Right kidney (tissue), 1 donor: ENCODE results near the gene RNF227.

Experiments used
- DNase-seq: peaks from one replicate; pipeline ENCODE4 v3.0.0-alpha.2; 2016

Gene RNF227

GRCh38 chr17:7930841-7931631 lies 14.9 kb upstream of the RNF227 start:
- DNase-seq, result no peak

DNA sequence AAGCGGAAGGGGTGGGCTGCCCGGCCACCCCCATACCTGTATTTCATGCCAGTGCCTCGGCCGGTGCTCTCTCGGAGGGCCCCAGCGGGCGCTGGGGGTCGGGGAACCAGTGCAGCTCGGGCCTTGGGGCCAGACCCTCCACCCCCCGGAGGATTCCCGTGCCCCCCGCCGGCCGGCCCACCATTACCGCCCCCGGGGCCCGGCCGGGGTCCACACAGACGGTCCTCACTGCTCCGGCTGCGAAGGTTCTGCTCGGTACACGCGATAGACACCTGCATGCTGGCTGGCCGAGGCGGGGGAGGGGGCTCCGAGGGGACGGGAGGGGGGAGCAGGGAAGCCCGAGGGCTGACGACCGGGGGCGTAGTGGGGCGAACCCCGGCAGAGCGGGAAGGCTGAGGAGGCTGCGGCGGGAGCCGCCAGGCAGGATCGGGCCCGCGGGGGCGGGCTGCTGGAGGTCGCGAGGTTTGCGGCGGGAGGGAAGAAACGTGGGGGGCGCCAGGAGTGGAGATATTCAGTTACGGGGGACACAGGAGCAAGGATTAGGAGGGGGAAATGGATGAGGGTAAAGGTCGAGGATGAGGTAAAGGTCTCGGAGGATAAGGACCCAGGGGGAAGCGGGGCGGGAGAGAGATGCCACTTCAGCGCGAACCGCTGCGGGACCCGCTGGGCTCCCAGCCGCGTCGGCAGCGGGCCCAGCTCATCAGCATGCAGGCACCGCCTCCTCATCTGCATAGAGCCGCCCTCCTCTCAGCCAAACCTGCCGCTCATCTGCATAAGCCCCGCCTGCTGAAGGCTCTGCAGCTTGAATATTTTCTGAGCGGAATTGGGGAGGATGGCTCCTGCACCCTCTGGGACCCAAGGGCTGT lies 13.3 kb upstream of the RNF227 start, which contains the start of gene KCNAB3:
KCNAB3 (minus strand) TSS at position 699 of the 866 bp plus-strand sequence; CDS start at position 278, 421 bp downstream.
- peak; percentile 80 for DNase-seq

GRCh38 chr17:7927596-7927995 lies 11.5 kb upstream of the RNF227 start:
- DNase-seq, result no peak

- peak; percentile 83 for DNase-seq
These were observed 6.9 kb upstream of the RNF227 start for GRCh38 chr17:7922845-7923628.

GRCh38 chr17:7922269-7922844 lies 6.3 kb upstream of the RNF227 start:
- no peak for DNase-seq

DNA sequence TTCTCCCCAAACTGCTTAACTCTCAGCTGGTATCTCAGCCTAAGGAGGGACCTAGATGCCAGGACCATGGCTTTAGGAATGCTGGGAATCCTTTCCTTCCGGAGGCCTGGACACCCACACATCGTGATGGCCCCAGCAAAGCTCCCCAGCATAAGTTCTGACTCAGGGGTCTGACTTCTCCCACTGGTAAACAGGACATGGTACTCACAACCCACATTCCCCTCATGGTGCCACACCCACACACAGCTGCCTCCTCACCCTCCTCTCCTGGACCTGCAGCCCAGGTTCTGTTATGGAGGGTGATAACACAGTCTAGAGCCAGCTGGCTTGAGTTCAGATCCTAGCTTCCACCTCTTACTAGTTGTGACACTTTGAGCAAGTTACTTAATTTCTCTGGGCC lies 719 bp upstream of the RNF227 start:
- no peak for DNase-seq

GRCh38 chr17:7916385-7916682 lies 245 bp upstream of the RNF227 start:
- no peak for DNase-seq

GRCh38 chr17:7915179-7915610 lies 894 bp downstream of the RNF227 start:
- no peak for DNase-seq

GRCh38 chr17:7912927-7913524 lies 3.1 kb downstream of the RNF227 start:
- no peak for DNase-seq

- no peak for DNase-seq
These were observed 5.0 kb downstream of the RNF227 start for GRCh38 chr17:7911116-7911515.

GRCh38 chr17:7910711-7911110 lies 5.4 kb downstream of the RNF227 start:
- no peak for DNase-seq

DNA sequence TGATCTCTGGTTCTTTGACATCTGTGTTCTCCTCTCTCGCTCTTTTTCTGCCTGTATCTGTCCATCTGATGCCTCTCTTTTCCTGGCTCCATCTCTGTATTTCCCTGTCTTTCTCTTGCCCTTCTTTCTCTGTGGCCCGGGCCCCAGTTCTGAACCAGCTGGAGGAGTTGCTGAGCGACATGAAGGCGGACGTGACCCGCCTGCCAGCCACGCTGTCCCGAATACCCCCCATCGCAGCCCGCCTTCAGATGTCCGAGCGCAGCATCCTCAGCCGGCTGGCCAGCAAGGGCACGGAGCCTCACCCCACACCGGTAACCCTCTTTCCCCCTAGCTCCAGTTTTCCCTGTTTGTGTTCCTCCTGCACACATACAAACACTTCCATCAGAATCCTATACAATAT lies 5.8 kb downstream of the RNF227 start:
- no peak for DNase-seq

DNA sequence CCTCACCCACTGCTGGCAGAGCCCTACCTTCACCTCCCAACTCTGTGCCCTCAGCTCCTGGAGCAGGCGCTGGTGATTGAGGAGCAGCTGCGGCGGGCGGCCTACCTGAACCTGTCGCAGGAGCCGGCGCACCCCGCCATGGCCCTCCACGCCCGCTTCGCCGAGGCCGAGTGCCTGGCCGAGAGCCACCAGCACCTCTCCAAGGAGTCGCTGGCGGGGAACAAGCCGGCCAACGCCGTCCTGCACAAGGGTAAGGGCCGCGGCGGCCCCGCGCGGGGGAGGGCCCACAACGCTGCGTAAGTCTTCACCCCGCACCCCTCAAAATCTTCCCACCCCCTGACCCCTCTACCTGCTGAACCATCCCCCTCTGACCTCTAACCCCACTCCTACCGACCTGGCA lies 7.0 kb downstream of the RNF227 start:
- DNase-seq, result no peak

DNA sequence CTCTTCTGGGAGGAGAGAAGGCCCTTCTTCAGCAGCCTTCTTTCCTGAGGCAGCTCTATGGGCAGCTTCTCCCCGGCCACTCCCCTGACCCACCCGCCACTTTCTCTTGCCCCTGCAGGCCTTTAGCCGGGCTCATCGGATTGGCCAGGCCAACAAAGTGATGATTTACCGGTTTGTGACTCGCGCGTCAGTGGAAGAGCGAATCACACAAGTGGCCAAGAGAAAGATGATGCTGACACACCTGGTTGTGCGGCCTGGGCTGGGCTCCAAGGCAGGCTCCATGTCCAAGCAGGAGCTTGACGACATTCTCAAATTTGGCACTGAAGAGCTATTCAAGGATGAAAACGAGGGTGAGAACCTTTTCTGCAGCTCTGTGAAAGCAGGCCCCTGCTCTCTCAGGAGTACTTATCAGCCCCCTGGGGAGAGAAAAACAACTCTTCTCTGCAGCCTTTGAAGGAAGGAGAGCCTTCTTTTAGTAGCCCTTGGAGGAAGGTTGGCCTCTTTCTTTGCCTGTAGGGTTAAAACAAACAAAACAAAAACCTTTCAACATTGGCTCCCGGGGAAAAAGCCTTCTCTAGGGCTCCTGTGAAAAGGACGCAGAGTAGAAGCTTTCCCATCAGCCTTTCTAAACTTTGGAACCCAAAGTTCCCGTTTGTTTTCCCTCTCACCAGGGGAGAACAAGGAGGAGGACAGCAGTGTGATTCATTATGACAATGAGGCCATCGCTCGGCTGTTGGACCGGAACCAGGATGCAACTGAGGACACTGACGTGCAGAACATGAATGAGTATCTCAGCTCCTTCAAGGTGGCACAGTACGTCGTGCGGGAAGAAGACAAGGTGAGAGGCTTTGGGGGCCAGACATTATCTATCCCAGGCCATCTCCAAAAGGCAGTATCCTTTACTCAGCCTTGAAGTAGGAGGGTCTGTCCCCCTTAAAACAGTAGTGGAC lies 12.7 kb downstream of the RNF227 start:
- no peak for DNase-seq

GRCh38 chr17:7897773-7898172 lies 18.3 kb downstream of the RNF227 start:
- DNase-seq, result no peak

DNA sequence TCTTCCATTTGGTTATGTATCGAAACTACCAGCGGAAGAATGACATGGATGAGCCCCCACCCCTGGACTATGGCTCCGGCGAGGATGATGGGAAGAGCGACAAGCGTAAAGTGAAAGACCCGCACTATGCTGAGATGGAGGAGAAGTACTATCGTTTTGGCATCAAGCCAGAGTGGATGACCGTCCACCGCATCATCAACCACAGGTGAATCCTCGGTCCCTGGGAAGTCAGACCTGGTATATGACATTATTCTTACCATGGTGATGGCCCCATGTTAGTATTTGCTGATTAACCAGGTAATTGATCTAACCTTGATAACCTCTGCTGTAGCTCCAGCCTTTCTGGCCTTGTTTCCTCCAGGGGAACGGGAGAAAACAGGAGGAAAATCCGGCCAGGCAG lies 19.0 kb downstream of the RNF227 start:
- no peak for DNase-seq

DNA sequence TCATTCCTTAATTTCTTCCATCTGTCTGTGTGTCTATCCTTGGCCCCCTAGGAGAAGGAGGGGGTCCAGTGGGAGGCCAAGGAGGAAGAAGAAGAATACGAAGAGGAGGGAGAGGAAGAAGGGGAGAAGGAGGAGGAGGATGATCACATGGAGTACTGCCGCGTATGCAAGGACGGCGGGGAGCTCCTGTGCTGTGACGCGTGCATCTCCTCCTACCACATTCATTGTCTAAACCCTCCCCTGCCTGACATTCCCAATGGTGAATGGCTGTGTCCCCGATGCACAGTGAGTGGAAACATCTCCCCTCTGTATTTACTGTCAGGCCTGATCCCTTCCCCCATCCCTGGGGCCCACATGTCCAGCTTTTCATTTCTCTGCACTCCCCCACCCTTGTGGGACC lies 21.2 kb downstream of the RNF227 start:
- DNase-seq, result no peak

- no peak for DNase-seq
These were observed 21.9 kb downstream of the RNF227 start for GRCh38 chr17:7894226-7894625.

GRCh38 chr17:7893187-7893880 lies 22.8 kb downstream of the RNF227 start:
- DNase-seq, result no peak
